Measurements from ENCODE around the gene PEPD.

PEPD gene

GRCh38 chr19:33464010-33464732 lies 57.4 kb downstream of the PEPD start:
- TF ChIP-seq POLR2A (IDR thresholded peaks at IDR 0.05; ENCODE audit: low read length) = no peak
- no peak for TF ChIP-seq GATA1 (IDR thresholded peaks at IDR 0.05; ENCODE audit: low read depth, low read length)
- DNase-seq = no peak

- no peak for DNase-seq
- no peak for TF ChIP-seq POLR2A (IDR thresholded peaks at IDR 0.05; ENCODE audit: low read length)
- no peak for TF ChIP-seq GATA1 (IDR thresholded peaks at IDR 0.05; ENCODE audit: low read depth, low read length)
These were observed 58.4 kb downstream of the PEPD start for GRCh38 chr19:33463199-33463598.

- no peak for DNase-seq
- no peak for TF ChIP-seq POLR2A (IDR thresholded peaks at IDR 0.05; ENCODE audit: low read length)
- TF ChIP-seq GATA1 (IDR thresholded peaks at IDR 0.05; ENCODE audit: low read depth, low read length) = no peak
These were observed 59.3 kb downstream of the PEPD start for GRCh38 chr19:33462112-33462791.

- no peak for DNase-seq
- TF ChIP-seq GATA1 (IDR thresholded peaks at IDR 0.05; ENCODE audit: low read depth, low read length) = no peak
- TF ChIP-seq POLR2A (IDR thresholded peaks at IDR 0.05; ENCODE audit: low read length) = no peak
These were observed 60.1 kb downstream of the PEPD start for GRCh38 chr19:33461256-33462111.

DNA sequence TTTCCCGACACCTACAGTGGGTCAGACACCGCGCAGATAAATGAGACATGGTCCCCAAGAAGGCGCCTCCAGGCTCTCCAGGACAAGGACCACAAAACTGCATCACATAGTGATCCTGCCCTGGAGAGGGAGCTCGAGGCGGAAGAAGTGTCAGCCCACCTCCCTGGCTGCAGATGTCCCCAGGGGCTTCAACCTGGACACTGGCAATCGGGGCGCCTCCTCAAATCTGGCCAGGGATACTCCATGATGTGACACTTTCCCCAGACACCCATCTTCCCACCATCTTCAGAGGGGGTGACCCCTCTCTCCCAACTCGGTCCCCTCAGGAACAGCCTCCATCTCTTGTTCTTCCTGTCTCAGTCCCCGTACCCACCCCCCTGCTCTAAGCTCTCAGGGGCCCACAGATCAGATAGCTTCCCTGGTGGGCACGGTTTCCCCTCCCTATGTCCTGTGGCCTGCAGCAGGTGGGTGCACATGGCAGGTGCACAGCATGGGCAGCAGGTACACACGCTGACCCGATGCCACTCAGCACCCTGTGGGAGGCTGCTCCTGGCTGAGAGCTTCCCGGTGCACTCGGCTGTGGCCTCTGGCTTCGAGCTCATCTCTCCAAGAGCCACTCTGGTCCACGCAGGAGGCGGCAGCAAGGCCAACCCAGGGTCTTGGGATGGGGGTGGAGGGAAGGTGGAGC lies 61.2 kb downstream of the PEPD start:
- no peak for TF ChIP-seq POLR2A (IDR thresholded peaks at IDR 0.05; ENCODE audit: low read length)
- TF ChIP-seq GATA1 (IDR thresholded peaks at IDR 0.05; ENCODE audit: low read depth, low read length) = no peak
- DNase-seq = no peak

DNA sequence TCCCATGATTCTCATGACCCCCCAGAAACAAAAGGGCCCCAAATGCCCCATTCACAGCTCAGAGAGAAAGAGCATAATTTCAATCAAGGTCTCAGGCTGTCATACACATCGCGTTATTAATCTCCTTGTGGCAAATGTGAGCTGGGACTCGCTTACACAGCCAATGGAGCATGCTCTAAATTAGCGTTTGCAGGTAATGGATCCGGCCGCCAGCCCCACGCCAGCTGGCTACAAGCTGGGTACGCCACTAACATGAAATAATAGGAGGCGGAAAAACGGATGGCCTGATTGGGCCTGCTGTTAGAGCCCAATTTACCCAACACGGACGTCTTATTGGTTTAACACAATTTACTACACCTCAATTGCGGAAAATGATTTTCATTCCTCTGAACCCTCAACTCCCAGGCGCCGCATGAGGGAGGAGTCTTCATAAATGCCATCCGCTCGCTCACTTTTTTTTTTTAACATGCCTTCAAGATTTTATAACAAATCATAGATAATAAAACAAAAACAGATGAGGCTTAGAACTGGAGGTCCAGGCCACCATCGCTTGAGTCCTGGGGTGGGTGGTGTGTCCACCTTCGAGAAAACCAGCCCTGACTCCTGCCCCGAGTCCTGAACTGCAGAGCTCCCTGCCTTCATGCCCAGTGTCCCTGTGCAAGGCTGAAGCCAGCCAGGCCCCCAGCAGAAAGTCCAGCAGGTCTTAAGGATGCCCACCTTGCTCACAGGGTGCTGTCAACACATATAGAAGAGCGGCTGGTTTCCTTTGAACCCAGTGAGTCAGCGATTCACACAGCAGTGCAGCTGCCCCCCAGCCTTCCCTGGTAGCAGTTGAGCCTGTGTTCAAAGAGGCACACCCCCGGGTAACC lies 62.1 kb downstream of the PEPD start:
- no peak for TF ChIP-seq POLR2A (IDR thresholded peaks at IDR 0.05; ENCODE audit: low read length)
- TF ChIP-seq GATA1 (IDR thresholded peaks at IDR 0.05; ENCODE audit: low read depth, low read length) = no peak
- DNase-seq = no peak

DNA sequence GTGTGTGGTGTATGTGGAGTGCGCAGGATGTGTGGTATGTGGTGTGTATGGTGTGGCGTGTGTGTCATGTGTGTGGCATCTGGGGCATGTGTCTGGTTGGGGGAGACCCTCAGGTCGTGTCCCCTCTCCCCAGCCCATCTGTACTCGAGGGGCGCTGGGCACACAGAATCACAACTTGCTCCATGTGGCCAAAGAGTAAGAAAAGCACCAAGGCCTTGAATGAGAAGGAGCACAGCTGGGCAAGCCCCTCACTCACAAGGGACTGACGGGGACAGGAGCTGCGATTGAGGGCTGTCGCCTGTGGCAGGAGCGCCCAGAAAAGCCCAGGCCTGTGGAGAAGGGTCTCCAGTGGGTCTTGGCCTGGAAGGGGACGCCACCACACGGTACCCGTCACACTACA lies 62.8 kb downstream of the PEPD start:
- no peak for TF ChIP-seq POLR2A (IDR thresholded peaks at IDR 0.05; ENCODE audit: low read length)
- TF ChIP-seq GATA1 (IDR thresholded peaks at IDR 0.05; ENCODE audit: low read depth, low read length) = no peak
- DNase-seq = no peak

DNA sequence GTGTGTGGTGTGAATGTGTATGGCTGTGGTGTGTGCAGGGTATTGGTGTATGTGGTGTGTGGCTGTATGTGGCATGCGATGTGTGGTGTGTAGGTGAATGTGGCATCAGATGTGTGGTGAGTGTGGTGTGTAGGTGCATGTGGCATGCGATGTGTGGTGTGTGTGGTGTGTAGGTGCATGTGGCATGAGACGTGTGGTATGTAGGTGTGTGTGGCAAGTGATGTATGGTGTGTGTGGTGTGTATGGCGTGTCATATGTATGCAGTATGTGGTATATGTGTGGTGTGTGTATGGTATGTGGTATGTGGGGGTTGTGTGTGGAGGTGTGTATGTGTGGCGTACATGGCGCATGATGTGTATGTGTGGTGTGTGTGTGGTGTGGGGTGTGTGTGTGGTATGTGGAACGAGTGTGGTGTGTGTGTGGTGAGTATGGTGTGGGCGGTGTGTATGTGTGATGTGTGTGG lies 63.4 kb downstream of the PEPD start:
- no peak for DNase-seq
- no peak for TF ChIP-seq GATA1 (IDR thresholded peaks at IDR 0.05; ENCODE audit: low read depth, low read length)
- no peak for TF ChIP-seq POLR2A (IDR thresholded peaks at IDR 0.05; ENCODE audit: low read length)

DNA sequence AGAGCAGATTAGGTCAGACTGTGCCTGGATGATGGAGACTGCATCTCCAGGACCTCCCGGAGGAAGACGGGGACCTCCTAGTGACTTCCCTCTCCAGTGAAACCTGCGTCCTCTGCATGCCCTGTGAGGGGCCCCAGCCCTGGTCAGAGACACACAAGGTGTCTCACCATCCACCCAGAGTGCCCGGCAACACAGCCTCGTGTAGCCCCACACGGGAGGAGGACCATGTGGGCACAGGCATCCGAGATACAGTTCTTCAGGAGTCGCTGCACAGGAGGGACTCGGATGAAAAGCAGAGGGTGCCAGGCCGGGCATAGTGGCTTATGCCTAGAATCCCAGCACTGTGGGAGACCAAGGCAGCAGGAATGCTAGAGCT lies 64.8 kb downstream of the PEPD start:
- no peak for DNase-seq
- TF ChIP-seq POLR2A (IDR thresholded peaks at IDR 0.05; ENCODE audit: low read length) = no peak

GRCh38 chr19:33456076-33456844 lies 65.3 kb downstream of the PEPD start:
- no peak for DNase-seq

DNA sequence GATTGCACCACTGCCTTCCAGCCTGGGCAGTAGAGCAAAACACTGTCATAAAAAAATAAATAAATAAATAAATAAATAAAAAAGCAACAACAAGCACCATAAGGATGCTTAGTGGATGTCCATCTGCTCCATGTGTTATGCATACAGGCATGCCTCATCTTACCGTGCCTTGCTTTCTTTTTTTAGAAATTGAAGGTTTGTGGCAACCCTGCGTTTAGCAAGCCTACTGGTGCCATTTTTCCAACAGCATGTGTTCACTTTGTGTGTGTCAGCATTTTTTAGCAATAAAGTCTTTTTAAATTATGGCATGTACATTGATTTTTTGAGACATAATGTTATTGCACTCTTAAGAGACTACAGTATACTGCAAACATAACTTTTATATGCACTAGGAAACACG lies 68.3 kb downstream of the PEPD start:
- TF ChIP-seq POLR2A (IDR thresholded peaks at IDR 0.05; ENCODE audit: low read length) = no peak
- DNase-seq = no peak

More at GRCh38 chr19:33456076-33456844, 65.3 kb downstream of the PEPD start:
- no peak for TF ChIP-seq GATA1 (IDR thresholded peaks at IDR 0.05; ENCODE audit: low read depth, low read length)
- no peak for TF ChIP-seq POLR2A (IDR thresholded peaks at IDR 0.05; ENCODE audit: low read length)

- TF ChIP-seq GATA1 (IDR thresholded peaks at IDR 0.05; ENCODE audit: low read depth, low read length) (no peak), POLR2A (IDR thresholded peaks at IDR 0.05; ENCODE audit: low read length) (no peak)
- no peak for DNase-seq
These were observed 70.9 kb downstream of the PEPD start for GRCh38 chr19:33450689-33451088.

Measured in erythroblast (primary cell).